D721Med (cell line): Measurements from ENCODE around the gene PRKRIP1.

Experiments used
- DNase-seq: peaks from one replicate; pipeline ENCODE4 v3.0.0; 2011; ENCODE audit warnings: low spot score; ENCODE audit not compliant: insufficient read length
- FAIRE-seq: peaks from 2 replicates; lab custom pipeline; 2011; peaks lifted over from hg19 to GRCh38; lab: Jason Lieb, UNC
- CTCF ChIP-seq: IDR thresholded peaks from 2 replicates; pipeline ENCODE4 v1.5.1; 2012; ENCODE audit warnings: mild to moderate bottlenecking, control low read depth; ENCODE audit not compliant: insufficient read depth; ENCODE audit errors: missing control alignments

Gene PRKRIP1

DNA sequence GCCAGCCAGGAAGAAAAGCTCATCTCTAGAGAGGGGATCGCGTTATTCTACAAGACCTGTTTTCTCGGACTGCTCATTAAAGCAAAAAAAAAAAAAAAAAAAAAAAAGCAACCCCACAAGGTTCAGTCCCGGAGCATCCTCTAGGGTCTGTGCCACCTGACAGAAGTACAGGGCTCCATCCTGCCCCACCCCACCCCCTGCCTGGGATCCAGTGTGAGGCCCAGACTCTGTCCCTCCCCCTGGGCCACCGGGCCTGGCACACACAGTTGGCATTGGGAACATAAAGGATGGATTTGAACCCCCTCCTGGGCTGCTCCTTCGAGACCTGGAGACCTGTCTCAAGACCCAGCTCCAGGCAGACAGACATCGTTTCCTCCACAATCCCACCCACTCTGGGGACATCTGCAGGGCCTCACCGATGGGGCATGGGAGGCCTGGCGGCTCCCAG, 37.9 kb downstream of the PRKRIP1 start:
- DNase-seq = no peak
- FAIRE-seq = no peak
- no peak for TF ChIP-seq CTCF

DNA sequence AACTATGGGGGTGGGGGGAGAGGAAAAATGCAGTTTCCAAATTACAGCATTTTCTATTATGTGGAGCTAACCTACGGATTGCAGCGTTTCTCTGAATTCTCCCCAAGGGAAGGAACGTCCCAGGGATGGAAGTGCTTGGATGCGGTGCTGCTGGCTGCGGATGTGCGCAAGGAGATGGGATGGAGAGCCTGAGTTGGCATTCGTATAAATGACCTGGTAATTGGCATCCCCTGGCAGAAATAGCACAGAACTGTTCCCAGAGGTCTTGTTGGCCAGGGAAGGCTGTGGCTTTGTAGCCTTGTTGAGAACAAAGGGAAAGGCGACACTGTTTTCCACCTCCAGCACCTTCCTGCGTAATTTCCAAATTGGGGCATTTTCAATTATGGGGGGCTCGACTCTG, 40.0 kb downstream of the PRKRIP1 start:
- DNase-seq = no peak
- no peak for TF ChIP-seq CTCF
- no peak for FAIRE-seq

- no peak for TF ChIP-seq CTCF
- no peak for FAIRE-seq
- DNase-seq = no peak
Measured at GRCh38 chr7:102439963-102440795, 44.0 kb downstream of the PRKRIP1 start.

- no peak for TF ChIP-seq CTCF
- FAIRE-seq = no peak
- DNase-seq = no peak
Measured at GRCh38 chr7:102444961-102445673, 49.0 kb downstream of the PRKRIP1 start.

DNA sequence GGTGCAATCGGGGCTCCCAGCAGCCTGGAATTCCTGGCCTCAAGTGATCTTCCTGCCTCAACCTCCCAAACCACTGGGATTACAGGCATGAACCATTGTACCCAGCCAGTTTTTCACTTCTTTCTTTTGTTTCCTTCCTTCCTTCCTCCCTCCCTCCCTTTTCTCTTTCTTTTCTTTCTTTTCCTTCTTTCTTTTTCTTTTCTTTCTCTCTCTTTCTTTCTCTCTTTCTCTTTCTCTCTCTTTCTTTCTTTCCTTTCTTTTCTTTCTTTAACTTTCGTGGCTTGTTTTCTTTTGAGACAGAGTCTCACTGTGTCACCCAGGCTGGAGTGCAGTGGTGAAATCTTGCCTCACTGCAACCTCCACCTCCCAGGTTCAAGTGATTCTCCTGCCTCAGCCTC, 49.5 kb downstream of the PRKRIP1 start:
- no peak for TF ChIP-seq CTCF
- no peak for FAIRE-seq
- DNase-seq = no peak

DNA sequence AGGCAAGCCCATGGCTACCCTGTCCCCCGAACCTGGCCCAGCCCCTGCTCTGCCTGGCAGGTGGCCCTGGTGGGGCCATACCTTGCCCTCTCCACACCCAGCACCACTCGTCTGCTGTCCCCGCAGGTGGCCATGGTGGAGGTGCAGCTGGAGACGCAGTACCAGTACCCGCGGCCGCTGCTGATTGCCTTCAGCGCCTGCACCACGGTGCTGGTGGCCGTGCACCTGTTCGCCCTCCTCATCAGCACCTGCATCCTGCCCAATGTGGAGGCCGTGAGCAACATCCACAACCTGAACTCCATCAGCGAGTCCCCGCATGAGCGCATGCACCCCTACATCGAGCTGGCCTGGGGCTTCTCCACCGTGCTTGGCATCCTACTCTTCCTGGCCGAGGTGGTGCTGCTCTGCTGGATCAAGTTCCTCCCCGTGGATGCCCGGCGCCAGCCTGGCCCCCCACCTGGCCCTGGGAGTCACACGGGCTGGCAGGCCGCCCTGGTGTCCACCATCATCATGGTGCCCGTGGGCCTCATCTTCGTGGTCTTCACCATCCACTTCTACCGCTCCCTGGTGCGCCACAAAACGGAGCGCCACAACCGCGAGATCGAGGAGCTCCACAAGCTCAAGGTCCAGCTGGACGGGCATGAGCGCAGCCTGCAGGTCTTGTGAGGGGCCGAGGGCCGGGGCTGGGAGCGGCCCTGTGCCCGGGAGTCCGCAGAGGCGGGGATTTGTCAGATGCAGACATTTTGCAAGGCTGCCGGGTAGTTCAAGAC, 50.4 kb downstream of the PRKRIP1 start:
- FAIRE-seq = no peak
- DNase-seq = no peak
- no peak for TF ChIP-seq CTCF
